ENCODE results near the gene NAXE.

- TF ChIP-seq CTCF (IDR thresholded peaks at IDR 0.05; ENCODE audit: borderline replicate concordance, extremely low read depth, low read length, poor library complexity, severe bottlenecking), result no peak
- TF ChIP-seq EZH2 (IDR thresholded peaks at IDR 0.05; ENCODE audit: borderline replicate concordance, low read depth, low read length, severe bottlenecking), result no peak
These were observed 28.0 kb downstream of the NAXE start for GRCh38 chr1:156619582-156619955.
